ENCODE data around the gene STK32B.

Gene STK32B

DNA sequence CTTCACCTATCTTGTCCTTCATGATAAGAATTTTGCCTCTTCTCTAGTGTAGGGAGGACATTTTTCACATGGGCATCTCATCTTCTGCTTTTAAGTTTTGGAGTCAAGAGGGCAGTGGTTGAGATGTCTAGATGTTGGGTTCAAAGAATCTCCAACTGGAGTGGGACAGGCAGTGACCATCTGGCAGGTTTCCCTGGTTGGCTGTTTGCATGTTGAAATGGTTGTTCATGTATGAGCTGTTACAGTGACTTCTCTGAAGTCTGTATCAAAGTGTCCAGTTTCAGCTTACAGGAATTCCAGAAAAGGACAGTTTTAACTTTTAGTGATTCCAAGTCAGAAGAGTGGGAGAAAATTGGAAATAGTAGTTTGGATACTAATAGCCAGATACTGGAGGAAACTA, 464.4 kb downstream of the STK32B start:
- DNase-seq (ENCODE audit: low read depth) = no peak

DNA sequence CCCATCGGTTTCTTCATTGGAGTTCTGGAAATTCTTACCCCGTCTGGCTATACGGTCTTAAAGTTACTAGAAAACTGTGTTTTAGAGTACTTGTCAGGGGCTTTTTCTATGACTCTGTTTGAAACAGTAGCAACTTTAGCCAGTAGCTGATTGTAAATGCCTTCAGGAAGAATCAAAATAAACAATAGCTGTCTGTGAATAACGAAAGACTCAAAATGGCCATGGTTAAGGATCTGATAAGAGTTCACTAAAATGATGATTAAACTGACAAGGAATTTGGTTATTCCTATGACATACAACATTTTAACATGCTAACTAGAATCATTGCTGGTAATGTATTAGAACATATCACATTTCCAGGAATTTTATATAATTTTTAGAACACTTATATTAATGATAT, 466.1 kb downstream of the STK32B start:
- TF ChIP-seq, protein P1, sequence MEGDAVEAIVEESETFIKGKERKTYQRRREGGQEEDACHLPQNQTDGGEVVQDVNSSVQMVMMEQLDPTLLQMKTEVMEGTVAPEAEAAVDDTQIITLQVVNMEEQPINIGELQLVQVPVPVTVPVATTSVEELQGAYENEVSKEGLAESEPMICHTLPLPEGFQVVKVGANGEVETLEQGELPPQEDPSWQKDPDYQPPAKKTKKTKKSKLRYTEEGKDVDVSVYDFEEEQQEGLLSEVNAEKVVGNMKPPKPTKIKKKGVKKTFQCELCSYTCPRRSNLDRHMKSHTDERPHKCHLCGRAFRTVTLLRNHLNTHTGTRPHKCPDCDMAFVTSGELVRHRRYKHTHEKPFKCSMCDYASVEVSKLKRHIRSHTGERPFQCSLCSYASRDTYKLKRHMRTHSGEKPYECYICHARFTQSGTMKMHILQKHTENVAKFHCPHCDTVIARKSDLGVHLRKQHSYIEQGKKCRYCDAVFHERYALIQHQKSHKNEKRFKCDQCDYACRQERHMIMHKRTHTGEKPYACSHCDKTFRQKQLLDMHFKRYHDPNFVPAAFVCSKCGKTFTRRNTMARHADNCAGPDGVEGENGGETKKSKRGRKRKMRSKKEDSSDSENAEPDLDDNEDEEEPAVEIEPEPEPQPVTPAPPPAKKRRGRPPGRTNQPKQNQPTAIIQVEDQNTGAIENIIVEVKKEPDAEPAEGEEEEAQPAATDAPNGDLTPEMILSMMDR (IDR thresholded peaks at IDR 0.05; ENCODE audit: low read length, missing control alignments) = no peak
- DNase-seq (ENCODE audit: low read depth) = no peak
- no peak overlapping the region for H3K4me3 ChIP-seq (replicated peaks; ENCODE audit: low read depth, low read length)

More for the DNA sequence above, 464.4 kb downstream of the STK32B start:
- TF ChIP-seq, protein P1 (IDR thresholded peaks at IDR 0.05; ENCODE audit: low read length, missing control alignments) = no peak
- H3K4me3 ChIP-seq (replicated peaks; ENCODE audit: low read depth, low read length) = no peak overlapping the region

DNA sequence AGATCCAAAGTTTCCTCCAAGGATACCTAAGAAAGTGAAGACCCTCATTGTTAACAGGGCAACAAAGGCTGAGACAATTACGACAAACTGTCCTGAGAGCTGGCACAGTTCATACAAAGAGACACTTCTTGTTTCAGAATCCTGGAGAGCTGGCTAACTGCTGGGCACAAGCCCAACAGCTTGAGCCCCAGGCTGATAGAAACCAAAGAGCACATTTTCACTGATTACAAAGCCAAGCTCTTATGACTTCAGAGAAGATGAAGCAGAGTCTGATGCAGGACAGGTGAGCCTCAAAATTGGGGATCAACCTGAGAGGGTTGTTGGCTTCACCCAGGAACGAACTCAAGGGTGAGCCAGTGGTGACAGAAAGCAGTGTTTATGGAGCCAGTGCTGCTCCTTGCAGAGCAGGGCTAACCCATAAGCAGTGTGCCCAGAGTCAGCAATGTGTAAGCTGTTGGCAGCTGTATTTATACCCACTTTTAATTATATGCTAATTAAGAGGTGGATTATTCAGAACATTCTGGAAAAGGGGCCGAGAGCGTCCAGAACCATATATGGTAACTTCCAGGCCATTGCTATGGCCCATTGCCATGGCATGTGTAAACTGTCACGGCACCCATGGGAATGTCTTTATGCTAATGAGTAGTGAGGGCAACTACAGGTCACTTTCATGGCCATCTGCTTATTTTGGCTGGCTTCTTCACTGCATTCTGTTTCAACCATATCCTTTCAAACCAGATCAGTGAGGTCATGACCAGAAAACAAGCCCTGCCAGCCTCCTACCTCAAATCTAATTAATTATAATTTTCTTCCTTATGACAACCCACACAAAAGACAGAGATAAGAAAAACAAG, 473.4 kb downstream of the STK32B start:
- TF ChIP-seq, protein P1 (IDR thresholded peaks at IDR 0.05; ENCODE audit: low read length, missing control alignments) = no peak
- H3K4me3 ChIP-seq (replicated peaks; ENCODE audit: low read depth, low read length) = no peak overlapping the region
- DNase-seq (ENCODE audit: low read depth) = peak; percentile 64

DNA sequence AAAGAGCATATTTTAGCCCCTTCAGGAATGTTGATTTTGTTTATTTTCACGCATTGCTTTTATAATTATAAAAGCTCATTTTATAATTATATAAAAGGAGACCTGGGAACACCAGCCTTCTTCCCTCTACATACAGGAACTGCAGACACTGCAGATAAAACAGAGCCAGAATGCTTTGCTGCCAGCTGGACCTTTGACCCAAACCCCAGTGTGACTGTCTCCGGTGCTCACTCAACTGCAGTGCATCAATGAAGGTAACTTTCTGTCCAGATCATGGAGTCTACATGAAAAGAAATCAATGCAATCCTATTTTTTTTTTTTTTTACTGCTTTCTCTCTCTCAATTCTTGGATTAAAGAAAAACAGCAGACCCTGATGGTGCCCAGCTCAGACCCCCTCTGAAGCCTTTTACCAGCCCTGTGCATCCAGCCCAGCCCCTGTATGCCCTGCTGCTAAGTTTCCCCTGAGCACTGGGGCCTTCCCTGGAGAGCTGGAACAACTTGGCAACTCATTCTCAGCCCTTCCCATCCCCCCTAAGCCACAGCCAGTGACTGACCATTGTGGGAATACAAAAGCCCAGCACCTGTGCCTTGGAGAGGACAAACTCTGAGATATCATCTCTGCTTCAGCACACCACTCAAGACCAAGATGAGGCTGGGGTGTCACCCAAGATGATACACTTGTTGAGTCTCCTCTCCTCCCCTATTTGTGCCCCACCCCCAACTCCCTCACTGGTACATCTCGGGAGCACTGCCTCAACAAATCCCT, 475.0 kb downstream of the STK32B start:
- no peak overlapping the region for H3K4me3 ChIP-seq (replicated peaks; ENCODE audit: low read depth, low read length)
- DNase-seq (ENCODE audit: low read depth) = no peak
- TF ChIP-seq, protein P1 (IDR thresholded peaks at IDR 0.05; ENCODE audit: low read length, missing control alignments) = no peak

DNA sequence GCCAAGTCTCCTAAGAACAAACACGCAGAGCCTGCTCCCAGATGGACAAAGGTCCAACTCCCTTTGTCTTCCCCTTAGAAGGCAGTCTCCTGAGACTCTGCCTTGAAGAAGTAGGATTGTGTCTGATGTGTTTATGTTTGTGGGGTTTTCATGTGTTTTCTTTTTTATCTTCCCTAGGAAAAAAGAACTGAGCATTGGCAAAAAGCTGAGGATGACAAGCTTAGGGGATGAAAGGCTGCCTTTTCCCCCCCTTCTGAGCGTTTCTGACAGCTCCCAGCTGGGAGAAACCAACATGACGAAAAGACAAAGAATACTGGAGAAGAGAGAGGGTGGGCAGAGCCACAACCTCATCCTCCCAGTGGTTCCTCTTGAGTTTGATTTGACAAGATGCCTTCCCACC, 475.9 kb downstream of the STK32B start:
- H3K4me3 ChIP-seq (replicated peaks; ENCODE audit: low read depth, low read length) = no peak overlapping the region
- DNase-seq (ENCODE audit: low read depth) = no peak
- TF ChIP-seq, protein P1 (IDR thresholded peaks at IDR 0.05; ENCODE audit: low read length, missing control alignments) = no peak

DNA sequence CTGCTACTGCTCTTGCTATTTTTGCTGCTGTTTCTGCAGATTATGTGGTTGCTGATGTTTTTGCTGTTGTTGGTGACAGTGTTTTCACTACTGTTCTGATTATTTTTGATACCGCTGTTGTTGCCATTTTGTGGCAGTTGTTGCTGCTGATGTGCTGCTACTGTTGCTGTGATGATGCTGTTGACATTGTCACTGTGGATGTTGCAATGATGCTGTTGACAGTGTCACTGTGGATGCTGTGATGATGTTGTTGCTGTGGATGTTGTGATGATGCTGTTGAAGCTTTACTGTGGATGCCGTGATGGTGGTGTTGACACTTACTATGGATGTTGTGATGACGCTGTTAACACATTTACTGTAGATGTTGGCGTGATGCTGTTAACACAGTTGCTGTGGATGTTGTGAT, 476.8 kb downstream of the STK32B start:
- DNase-seq (ENCODE audit: low read depth) = no peak
- no peak overlapping the region for H3K4me3 ChIP-seq (replicated peaks; ENCODE audit: low read depth, low read length)
- TF ChIP-seq, protein P1 (IDR thresholded peaks at IDR 0.05; ENCODE audit: low read length, missing control alignments) = no peak
